Measurements from ENCODE around the gene AUTS2. TPM values are rescaled to one million over a fixed set of nuclear protein-coding genes. Genes with fewer than 3 reads are reported as not detected.

Gene AUTS2
- total and polyA plus RNA-seq, 2 of the 8 experiments (the other 6 are each of a cell fraction or from before 2014, with no cell fraction given) = 25.9 to 101 TPM

DNA sequence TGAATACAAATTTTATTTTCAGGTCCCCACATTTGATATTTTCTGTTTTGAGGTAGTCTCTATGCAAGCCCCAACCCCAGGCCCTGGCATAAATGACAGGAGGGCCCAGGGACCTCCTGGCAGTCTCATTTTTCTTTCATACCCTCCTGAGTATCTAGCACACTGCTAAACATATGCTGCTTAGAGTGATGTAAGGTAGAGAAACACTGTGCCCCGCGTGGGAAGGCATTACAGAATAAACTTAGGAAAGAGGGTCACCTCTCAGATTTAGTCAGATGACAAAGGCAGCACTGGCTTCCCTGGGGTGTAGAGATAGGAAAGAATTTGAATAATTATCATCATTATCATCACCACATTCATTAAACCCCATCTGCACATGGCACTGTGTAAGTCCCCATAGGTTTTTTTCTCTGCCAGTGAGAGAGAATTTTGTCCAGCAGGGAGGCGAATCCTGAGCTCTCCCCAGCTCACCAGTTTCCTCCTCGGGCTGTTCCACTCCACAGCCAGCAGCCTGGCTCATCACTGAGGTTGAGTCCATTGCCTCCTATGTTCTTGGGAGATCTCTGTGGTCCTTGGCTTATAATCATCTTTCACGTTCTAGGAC is 1026.3 kb downstream of the AUTS2 start:
- Histone ChIP-seq H2BK5ac (ENCODE audit: low read depth, low read length) (no peak overlapping the region), H2BK20ac (ENCODE audit: low read length) (no peak overlapping the region), H3K18ac (ENCODE audit: extremely low read depth, low read length) (no peak overlapping the region), H3K14ac (ENCODE audit: insufficient read length) (no peak overlapping the region), H2AFZ (ENCODE audit: low read length) (no peak overlapping the region), H2AK5ac (ENCODE audit: low read depth, low read length) (no peak overlapping the region), H3K79me1 (ENCODE audit: low read depth, low read length) (no peaks in the 10 kb centered on the region), H4K20me1 (replicated peaks in 1 of 2; ENCODE audit: control insufficient read depth in 1 of 2, insufficient read depth in 2 of 2, low read length in 2 of 2) (no peaks in the 10 kb centered on the region), H3K27me3 (replicated peaks in 1 of 4; ENCODE audit: control insufficient read depth in 3 of 4, extremely low read depth in 1 of 4, insufficient read depth in 3 of 4, low read length in 3 of 4) (no peaks in the 10 kb centered on the region; a peak in 2 of 7 replicates), H2BK12ac (ENCODE audit: low read depth, low read length) (no peak overlapping the region), H3K4me2 (ENCODE audit: insufficient read depth in 1 of 2, low read depth in 2 of 2, low read length in 2 of 2) (no peak overlapping the region), H3K4me3 (ENCODE audit: extremely low read depth in 1 of 4, insufficient read depth in 2 of 4, low read depth in 3 of 4, low read length in 4 of 4) (no peak overlapping the region), H3K4ac (replicated peaks; ENCODE audit: insufficient read length, low read depth, low read length) (no peak overlapping the region), H4K5ac (ENCODE audit: insufficient read length, low read depth, low read length) (no peak overlapping the region), H2BK15ac (ENCODE audit: low read length) (no peak overlapping the region), H3K56ac (replicated peaks; ENCODE audit: insufficient read length, low read depth, low read length) (no peak overlapping the region), H3K23me2 (ENCODE audit: low read depth, low read length) (no peaks in the 10 kb centered on the region), H3K4me1 (replicated peaks in 1 of 4; ENCODE audit: control insufficient read depth in 3 of 4, insufficient read depth in 4 of 4, low read length in 3 of 4) (peaks cover 4 to 11% (median 8%) of the 10 kb centered on the region in 4 experiments), H3K9me3 (ENCODE audit: insufficient read depth in 2 of 2, low read depth in 1 of 2, low read length in 1 of 2) (no peaks in the 10 kb centered on the region), H2BK120ac (replicated peaks; ENCODE audit: low read depth, low read length) (no peak overlapping the region), H4K91ac (replicated peaks; ENCODE audit: insufficient read length, low read length) (no peak overlapping the region), H3K9ac (replicated peaks in 1 of 4; ENCODE audit: extremely low read depth in 1 of 4, low read depth in 3 of 4, low read length in 3 of 4) (no peak overlapping the region), H3K36me3 (ENCODE audit: control insufficient read depth in 2 of 4, insufficient read depth in 4 of 4, low read length in 3 of 4) (no peaks in the 10 kb centered on the region; a peak in 1 of 8 replicates), H3K79me2 (ENCODE audit: control insufficient read depth in 1 of 2, insufficient read depth in 2 of 2, low read length in 2 of 2) (no peaks in the 10 kb centered on the region), H4K8ac (ENCODE audit: extremely low read depth, insufficient read depth, low read length) (no peak overlapping the region), H3K27ac (ENCODE audit: low read depth, low read length) (no peak overlapping the region), H3K23ac (ENCODE audit: insufficient read length) (no peak overlapping the region)
- FAIRE-seq (no peak), DNase-seq (ENCODE audit: low read depth in 1 of 2, low spot score in 2 of 2) (no peak)
- POLR2A ChIA-PET (ENCODE audit: partially characterized antibody) = no interaction called here
- CTCF ChIA-PET (ENCODE audit: partially characterized antibody) = no interaction called here
- WGBS, 2 experiments (ENCODE audit: extremely low coverage in 1 of 2, insufficient coverage in 1 of 2, insufficient read length in 1 of 2, insufficient replicate concordance in 2 of 2, low coverage in 1 of 2, low lambda C conversion rate in 2 of 2, missing lambda C conversion rate in 1 of 2) = 92% methylated on average over 5 of the region's 5 CpGs; no CpG with 5 or more reads in 1 of the 2 experiments
- TF ChIP-seq CTBP2 (IDR thresholded peaks at IDR 0.05; ENCODE audit: borderline replicate concordance, insufficient read depth, insufficient read length, low read length) (no peak), KDM1A (IDR thresholded peaks at IDR 0.05; ENCODE audit: borderline replicate concordance, low read length) (no peak), MAFK (IDR thresholded peaks at IDR 0.05; ENCODE audit: low read depth, low read length) (no peak), FOSL1 (IDR thresholded peaks at IDR 0.05; ENCODE audit: insufficient read depth, low read depth, low read length) (no peak), CBX8 (IDR thresholded peaks at IDR 0.05; ENCODE audit: borderline replicate concordance, low read depth, low read length) (no peak), YY1 (IDR thresholded peaks at IDR 0.05; ENCODE audit: low read depth, low read length) (no peak), SIX5 (IDR thresholded peaks at IDR 0.05; ENCODE audit: low read depth, low read length) (no peak), EGR1 (IDR thresholded peaks at IDR 0.05; ENCODE audit: borderline replicate concordance, low read depth, low read length) (no peak), SP4 (IDR thresholded peaks at IDR 0.05; ENCODE audit: low read length) (no peak), RFX5 (IDR thresholded peaks at IDR 0.05; ENCODE audit: borderline replicate concordance, low read depth, low read length) (no peak), PHF8 (conservative IDR thresholded peaks at IDR 0.05; ENCODE audit: low read depth, low read length) (no peak), KDM4A (IDR thresholded peaks at IDR 0.05; ENCODE audit: low read depth, low read length, severe bottlenecking) (no peak), SRF (IDR thresholded peaks at IDR 0.05; ENCODE audit: low read depth, low read length) (no peak)
